Pancreas (tissue), 10 donors: Measurements from ENCODE around the gene PCDHGA2. TPM values are rescaled to one million over a fixed set of nuclear protein-coding genes. Genes with fewer than 3 reads are reported as not detected.
"Not testable (repeated sequence)": the region's sequence is repeated elsewhere in the genome, so short reads cannot be mapped to it uniquely, and the experiment has no call there.

Source experiments
- ATAC-seq, 4 donors: fragments of 200-7000 bp; cut with Tn5 transposase; one replicate each; pipeline versions ENCODE4 v1.8.0 to v1.9.1; 2020; ENCODE audit warnings: mild to moderate bottlenecking in 4 of 4, moderate library complexity in 4 of 4
- DNase-seq, 6 donors: peaks; one replicate each; pipeline ENCODE4 v3.0.0-alpha.2; 2020
- FAIRE-seq: peaks from 2 replicates; lab custom pipeline; 2012; peaks lifted over from hg19 to GRCh38; lab: Jason Lieb, UNC
- H3K27ac ChIP-seq, 4 donors: fragments of 200-600 bp; sonication (generic); 1 replicate in 3 of 4; 2 replicates in 1 of 4; pipeline versions ENCODE4 v1.5.0 to v1.8.0; 2020
- H3K27me3 ChIP-seq, 4 donors: fragments of 200-600 bp; one replicate each; pipeline ENCODE4 v1.8.0; 2021
- H3K36me3 ChIP-seq, 3 donors: fragments of 200-600 bp; sonication (generic) in 1 of 3; one replicate each; pipeline versions ENCODE4 v1.5.0 to v1.8.0; 2020 to 2021
- H3K4me1 ChIP-seq, 3 donors: fragments of 200-600 bp; one replicate each; pipeline ENCODE4 v1.8.0; 2021
- H3K4me3 ChIP-seq, 4 donors: fragments of 200-600 bp; sonication (generic) in 2 of 4; one replicate each; pipeline versions ENCODE4 v1.5.0 to v1.8.0; 2020 to 2021
- H3K9me3 ChIP-seq, 4 donors: fragments of 200-600 bp; one replicate each; pipeline ENCODE4 v1.8.0; 2021
- WGBS, 2 donors: extraction: QIAGEN DNeasy Blood & Tissue Kit; methylation state at CpG; one replicate each; pipeline ENCODE4 v1.1.7; 2013; 5-methylcytosine and 5-hydroxymethylcytosine counted together
- intact Hi-C, 3 donors: fragments of 100-400 bp; cut with DNase I; formaldehyde crosslinking; loops; one replicate each; pipeline versions ENCODE4 v1.11.1 to v1.14.2; 2022
- polyA plus RNA-seq, 2 donors: library from polyadenylated mRNA; stranded (reverse); fragments of 200-250 nt; gene quantifications; one replicate each; pipeline ENCODE4 v1.2.3, GENCODE V29; 2013
- total RNA-seq, 6 donors: library from RNA; stranded (reverse); fragmentation: NEBNext Ultra II Directional in 4 of 6; extraction: Animal tissue kit (Norgen Biotek cat#: 25700) in 4 of 6; gene quantifications; one replicate each; pipeline versions ENCODE4 v1.2.1 to v1.2.4, GENCODE V29; 2021 to 2023
- TF ChIP-seq, protein P1 (sequence below), 4 donors: fragments of 200-600 bp; sonication (generic) in 3 of 4; IDR thresholded peaks; one replicate each; pipeline versions ENCODE4 v1.5.0 to v1.8.0; 2021; ENCODE audit warnings: antibody characterized with exemption in 4 of 4
- donor health status: healthy with polysubstance abuse.
- donor health status: DM: no; HTN: no; CAD: no; lungs with moderate emphysema.
- donor health status: DM: no; HTN: no; CAD: no.
- donor health status: control.
- donor health status: control.
- donor health status: Bipolar disorder and iron deficiency.
- donor health status: DM: yes; HTN: yes; CAD: no.
- donor health status: DM: no; HTN: no; CAD: no.
- donor health status: DM: no; HTN: no; CAD: no.
- donor health status: DM: yes; HTN: yes; CAD: no.

Gene PCDHGA2
- total and polyA plus RNA-seq, 8 donors, result 0.46 to 2.1 (median 1.3) TPM

DNA sequence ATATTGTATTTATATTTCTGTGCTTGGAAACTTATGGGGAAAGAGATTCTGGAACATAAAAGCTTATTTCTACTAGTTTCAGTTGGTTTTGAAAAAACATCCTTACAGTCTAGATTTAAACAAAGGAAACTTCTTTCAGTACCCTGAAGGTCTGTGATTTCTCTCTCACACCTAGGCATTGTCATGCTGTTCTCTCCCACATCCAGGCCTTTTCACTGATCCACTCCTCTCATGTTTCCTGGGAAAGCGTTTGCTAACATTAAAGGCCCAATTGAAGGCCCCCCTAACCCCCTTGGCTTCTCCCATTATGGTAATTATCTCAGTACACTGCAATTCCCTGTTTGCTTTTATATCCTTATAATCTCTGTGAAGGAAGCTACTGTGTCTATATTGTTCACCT, 4.2 kb downstream of the PCDHGA2 start:
- intact Hi-C loops, result no loop called here
- H3K4me3 ChIP-seq, result no peak overlapping the region
- H3K4me1 ChIP-seq, result no peaks in the 10 kb centered on the region
- WGBS, 2 donors, result 13% methylated on average over 1 of the region's 1 CpG
- DNase-seq (no peak), ATAC-seq (no peak), FAIRE-seq (no peak)
- peaks cover 0 to 5% (median 3%) of the 10 kb centered on the region in 4 donors for H3K27me3 ChIP-seq
- peaks cover 0 to 6% (median 1%) of the 10 kb centered on the region in 4 donors for H3K9me3 ChIP-seq
- TF ChIP-seq, protein P1, sequence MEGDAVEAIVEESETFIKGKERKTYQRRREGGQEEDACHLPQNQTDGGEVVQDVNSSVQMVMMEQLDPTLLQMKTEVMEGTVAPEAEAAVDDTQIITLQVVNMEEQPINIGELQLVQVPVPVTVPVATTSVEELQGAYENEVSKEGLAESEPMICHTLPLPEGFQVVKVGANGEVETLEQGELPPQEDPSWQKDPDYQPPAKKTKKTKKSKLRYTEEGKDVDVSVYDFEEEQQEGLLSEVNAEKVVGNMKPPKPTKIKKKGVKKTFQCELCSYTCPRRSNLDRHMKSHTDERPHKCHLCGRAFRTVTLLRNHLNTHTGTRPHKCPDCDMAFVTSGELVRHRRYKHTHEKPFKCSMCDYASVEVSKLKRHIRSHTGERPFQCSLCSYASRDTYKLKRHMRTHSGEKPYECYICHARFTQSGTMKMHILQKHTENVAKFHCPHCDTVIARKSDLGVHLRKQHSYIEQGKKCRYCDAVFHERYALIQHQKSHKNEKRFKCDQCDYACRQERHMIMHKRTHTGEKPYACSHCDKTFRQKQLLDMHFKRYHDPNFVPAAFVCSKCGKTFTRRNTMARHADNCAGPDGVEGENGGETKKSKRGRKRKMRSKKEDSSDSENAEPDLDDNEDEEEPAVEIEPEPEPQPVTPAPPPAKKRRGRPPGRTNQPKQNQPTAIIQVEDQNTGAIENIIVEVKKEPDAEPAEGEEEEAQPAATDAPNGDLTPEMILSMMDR (IDR thresholded peaks at IDR 0.05), result no peak
- H3K27ac ChIP-seq, result no peak overlapping the region
- H3K36me3 ChIP-seq, result no peaks in the 10 kb centered on the region

DNA sequence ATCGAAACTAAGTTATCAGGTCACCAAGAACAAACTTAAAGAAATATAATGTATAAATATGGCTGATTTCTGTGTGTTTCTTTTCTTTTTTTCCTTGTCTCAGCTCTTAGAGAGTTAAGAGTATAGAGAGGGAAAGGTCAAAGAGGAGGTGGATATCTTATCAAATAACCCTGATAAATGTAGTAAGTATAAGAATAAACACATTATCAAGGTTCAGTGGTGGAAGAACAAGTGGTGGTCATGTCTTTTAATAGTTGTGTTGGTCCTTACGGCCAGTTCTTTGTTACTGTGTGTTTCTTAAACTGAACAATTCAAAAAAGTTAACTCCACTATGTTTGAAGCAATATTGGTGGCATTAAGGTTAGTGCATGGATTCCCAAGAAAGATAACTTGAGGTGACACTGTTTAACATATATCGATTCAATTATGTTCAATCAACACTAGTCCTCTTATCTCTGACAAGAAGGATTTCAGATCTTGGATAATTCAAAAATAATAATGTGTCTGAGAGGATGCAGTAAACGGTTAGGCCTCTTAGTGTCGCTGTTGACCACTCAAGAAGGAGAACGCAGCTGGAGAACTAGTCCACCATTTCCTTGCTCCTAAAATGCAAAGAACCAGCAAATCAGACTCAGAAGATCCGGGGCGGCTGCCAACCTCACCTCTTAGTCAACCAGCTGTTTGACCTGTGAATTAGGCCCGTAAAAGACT, 4.8 kb downstream of the PCDHGA2 start, which contains the start of gene PCDHGA3:
PCDHGA3 (plus strand) TSS at position 588 of the 711 bp plus-strand sequence. CDS start 205 bp downstream, outside the sequence.
- Histone ChIP-seq H3K4me1 (no peaks in the 10 kb centered on the region), H3K4me3 (peak within 1 kb of the TSS in 2 of 4 donors; percentile 11 to 17), H3K36me3 (no peaks in the 10 kb centered on the region), H3K27me3 (peaks cover 0 to 7% (median 3%) of the 10 kb centered on the region in 4 donors), H3K27ac (no peak within 1 kb of the TSS), H3K9me3 (peaks cover 0 to 6% (median 1%) of the 10 kb centered on the region in 4 donors)
- TF ChIP-seq, protein P1 (IDR thresholded peaks at IDR 0.05), result no peak
- ATAC-seq (peak; percentile 48 to 77 (median 54)), DNase-seq (peak in 1 of 6 donors; percentile 31), FAIRE-seq (no peak)
- intact Hi-C loops, result no loop called here
- 18 to 23% methylated on average over 9 of the region's 9 CpGs for WGBS, 2 donors

- 17 to 24% methylated on average over 31 of the region's 31 CpGs for WGBS, 2 donors
- ATAC-seq (peak in 1 of 4 donors; percentile 44), FAIRE-seq (no peak), DNase-seq (no peak)
- TF ChIP-seq, protein P1 (IDR thresholded peaks at IDR 0.05), result no peak
- peaks cover 0 to 6% (median 1%) of the 10 kb centered on the region in 4 donors for H3K9me3 ChIP-seq
- H3K27me3 ChIP-seq, result peaks cover 0 to 10% (median 3%) of the 10 kb centered on the region in 4 donors
- intact Hi-C loops, result no loop called here
- no peak overlapping the region for H3K27ac ChIP-seq
- no peaks in the 10 kb centered on the region for H3K36me3 ChIP-seq
- H3K4me1 ChIP-seq, result no peaks in the 10 kb centered on the region
- peak overlapping the region in 2 of 4 donors; percentile 11 to 17 for H3K4me3 ChIP-seq
These were observed 5.4 kb downstream of the PCDHGA2 start for GRCh38 chr5:141343953-141344463.

GRCh38 chr5:141345327-141345726, 6.8 kb downstream of the PCDHGA2 start:
- WGBS, 2 donors, result 26% methylated on average over 20 of the region's 20 CpGs
- FAIRE-seq (no peak), DNase-seq (no peak), ATAC-seq (no peak)
- Histone ChIP-seq H3K27me3 (peaks cover 0 to 5% (median 3%) of the 10 kb centered on the region in 4 donors), H3K9me3 (peaks cover 0 to 3% (median 1%) of the 10 kb centered on the region in 4 donors), H3K4me1 (no peaks in the 10 kb centered on the region), H3K36me3 (no peaks in the 10 kb centered on the region), H3K27ac (no peak overlapping the region), H3K4me3 (no peak overlapping the region)
- TF ChIP-seq, protein P1 (IDR thresholded peaks at IDR 0.05), result no peak
- intact Hi-C loops, result no loop called here

DNA sequence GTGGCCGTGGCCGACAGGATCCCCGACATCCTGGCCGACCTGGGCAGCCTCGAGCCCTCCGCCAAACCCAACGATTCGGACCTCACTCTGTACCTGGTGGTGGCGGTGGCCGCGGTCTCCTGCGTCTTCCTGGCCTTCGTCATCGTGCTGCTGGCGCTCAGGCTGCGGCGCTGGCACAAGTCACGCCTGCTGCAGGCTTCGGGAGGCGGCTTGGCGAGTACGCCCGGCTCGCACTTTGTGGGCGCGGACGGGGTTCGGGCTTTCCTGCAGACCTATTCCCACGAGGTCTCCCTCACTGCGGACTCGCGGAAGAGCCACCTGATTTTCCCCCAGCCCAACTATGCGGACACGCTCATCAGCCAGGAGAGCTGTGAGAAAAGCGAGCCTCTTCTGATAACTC, 7.5 kb downstream of the PCDHGA2 start:
- H3K27ac ChIP-seq, H3K4me3 ChIP-seq, H3K27me3 ChIP-seq, H3K9me3 ChIP-seq, ATAC-seq, FAIRE-seq, H3K4me1 ChIP-seq, DNase-seq, intact Hi-C loops, H3K36me3 ChIP-seq: not testable (repeated sequence)
- 40 to 46% methylated on average over 20 to 27 of the region's 35 CpGs for WGBS, 2 donors
